DMS79 treated with DMSO at 0.1 percent for 48 hours (cell line): Measurements from ENCODE around the gene SLC5A5.

Experiments used
- DNase-seq: peaks from one replicate; lab custom pipeline; 2025; lab: John Stamatoyannopoulos, UW

The SLC5A5 gene

GRCh38 chr19:17871878-17872250 is at the start of gene SLC5A5:
TSS of gene SLC5A5 (plus strand) at chr19:17871945. CDS start at chr19:17872320, 375 bp downstream.
- peak; percentile 10 for DNase-seq

DNA sequence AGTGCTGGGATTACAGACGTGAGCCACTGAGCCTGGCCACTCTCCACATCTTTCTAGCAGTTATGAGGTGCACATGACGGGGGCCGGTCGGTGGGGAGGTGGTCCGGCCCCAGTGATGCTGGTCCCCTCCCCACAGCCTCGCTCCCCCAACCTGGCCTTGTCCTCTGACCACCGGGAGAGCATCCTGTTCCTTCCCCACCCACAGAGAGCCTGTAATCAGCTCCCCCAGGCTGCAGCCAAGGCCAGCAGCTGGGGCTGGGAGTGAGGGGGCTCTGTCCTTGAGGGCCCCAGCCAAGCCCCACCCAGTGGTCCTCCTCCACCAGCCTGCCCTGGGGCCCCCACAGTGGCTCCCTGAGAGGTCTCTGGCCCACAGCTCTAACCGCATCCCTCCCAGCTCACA is 47.4 kb upstream of the SLC5A5 start:
- DNase-seq, result no peak

DNA sequence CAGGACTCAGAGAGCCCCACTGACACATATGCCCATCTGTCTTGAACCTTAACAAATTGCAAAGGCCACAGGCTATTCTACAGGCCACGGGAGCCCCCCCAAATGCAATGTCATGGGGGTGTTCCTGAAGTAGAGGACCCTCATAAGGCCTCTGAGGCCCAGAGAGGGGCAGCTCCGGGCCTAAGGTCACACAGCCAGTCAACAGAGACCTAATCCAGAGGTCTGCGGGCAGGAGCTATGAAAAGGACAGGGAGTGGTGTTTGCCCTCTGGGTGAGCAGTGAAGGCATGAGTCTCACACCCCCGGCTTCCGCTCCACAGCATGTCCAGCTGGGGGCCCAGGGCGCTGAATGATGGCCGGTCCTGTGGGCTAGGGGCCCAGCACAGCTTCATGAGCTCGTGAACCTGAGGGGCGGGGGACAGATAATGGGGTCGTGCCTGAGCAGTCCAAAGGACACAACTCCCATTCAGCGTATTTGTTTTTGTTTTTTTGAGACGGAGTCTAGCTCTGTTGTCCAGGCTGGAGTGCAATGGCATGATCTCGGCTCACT is 45.2 kb upstream of the SLC5A5 start:
- no peak for DNase-seq

- DNase-seq, result peak; percentile 20
Observed at GRCh38 chr19:17829855-17830566, 41.7 kb upstream of the SLC5A5 start.

GRCh38 chr19:17830567-17831418 is 41.0 kb upstream of the SLC5A5 start:
- DNase-seq, result no peak

DNA sequence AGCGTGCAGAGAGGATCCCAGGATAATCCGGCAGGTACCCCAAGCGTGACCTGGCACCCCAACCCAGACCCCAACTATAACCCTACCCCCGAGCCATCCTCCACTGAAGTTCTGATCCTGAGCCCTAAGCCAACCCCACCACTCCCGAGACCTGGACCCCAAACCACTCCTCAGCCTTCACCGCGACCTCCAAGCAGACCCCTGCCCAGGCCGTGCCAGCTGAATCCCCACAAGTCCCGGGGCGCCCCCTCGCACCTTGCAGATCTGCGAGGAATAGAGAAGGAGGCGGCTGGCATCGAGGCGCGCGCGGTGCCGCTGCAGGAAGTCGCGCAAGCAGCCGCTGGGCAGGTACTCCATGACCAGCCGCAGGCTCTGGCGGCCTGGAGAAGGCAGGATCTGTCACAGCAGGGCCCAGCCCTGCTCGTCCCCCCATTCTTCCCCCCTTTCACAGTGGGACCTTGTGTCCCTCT is 40.3 kb upstream of the SLC5A5 start:
- DNase-seq, result no peak

DNA sequence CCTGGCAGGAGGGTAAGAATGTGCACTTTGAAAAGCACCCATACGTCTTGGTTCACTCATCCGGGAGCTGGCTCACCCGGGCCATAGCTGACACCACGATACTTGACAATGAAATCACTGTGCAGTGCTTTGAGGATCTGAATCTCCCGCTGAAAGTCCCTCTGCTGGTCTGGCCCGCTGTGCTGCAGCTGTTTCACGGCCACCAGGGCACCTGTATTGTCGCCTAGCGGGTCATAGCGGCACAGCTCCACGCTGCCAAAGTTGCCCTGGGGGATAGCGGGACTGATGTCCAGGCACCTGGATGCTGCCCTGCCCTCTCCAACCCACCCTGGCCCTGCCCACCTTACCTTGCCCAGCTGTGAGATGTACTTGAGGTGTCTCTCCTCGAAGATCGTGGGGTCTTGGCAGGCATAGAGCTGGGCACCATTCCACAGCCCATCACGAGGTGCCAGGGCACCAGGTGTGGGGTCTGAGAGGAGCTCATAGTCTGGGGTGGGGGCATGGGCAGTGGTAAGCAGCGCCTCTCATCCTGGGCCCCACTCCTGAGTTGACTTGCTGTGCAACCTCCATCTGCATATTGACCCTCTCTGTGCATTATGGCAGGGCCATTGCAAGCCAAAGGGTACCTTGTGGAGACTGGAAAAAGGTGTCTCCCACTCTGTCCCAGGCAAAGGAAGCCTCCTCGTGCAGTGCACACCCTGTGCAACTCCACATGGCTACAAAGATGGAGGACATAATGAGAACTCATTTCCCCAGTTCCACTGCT is 39.1 kb upstream of the SLC5A5 start:
- no peak for DNase-seq

DNA sequence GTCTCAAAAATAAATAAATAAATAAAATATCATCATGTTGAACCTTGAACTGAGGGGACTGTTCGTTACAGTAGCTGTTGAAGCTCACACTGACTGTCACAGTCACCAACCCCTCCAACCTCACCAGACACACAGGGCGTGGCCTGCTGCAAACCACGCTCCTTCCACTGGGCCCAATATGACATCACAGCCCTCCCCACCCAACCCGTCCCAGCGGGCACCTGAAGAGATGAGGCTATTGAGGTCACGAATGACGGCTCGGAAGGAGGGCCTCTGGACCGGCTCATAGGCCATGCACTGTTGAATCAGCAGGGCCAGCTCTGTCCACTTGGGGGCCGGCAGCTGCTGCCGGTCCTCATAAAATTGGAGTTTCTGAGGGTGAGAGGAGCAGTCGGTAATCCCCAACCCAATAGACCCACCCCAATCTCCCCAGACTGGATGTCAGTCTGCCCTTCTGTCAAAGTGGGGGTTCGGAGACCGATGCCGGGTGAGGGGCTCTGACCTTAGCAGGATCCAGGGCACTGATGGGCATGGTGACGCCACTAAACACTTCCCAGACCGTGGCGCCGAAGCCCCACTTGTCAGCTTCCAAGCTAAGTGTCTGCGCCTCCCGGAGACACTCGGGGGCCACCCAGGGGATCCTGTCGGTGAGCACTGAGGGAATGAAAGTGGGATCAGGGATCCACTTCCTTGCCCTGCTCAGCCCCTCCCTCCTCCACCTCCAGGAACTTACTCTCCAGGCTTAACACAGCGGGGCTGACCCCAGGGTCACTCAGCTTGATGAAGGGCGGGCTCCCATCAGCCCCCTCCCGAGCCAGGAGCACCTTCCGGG is 37.2 kb upstream of the SLC5A5 start:
- no peak for DNase-seq

- no peak for DNase-seq
Observed at GRCh38 chr19:17835182-17836006, 36.4 kb upstream of the SLC5A5 start.

- DNase-seq, result no peak
Observed at GRCh38 chr19:17836530-17836929, 35.2 kb upstream of the SLC5A5 start.

DNA sequence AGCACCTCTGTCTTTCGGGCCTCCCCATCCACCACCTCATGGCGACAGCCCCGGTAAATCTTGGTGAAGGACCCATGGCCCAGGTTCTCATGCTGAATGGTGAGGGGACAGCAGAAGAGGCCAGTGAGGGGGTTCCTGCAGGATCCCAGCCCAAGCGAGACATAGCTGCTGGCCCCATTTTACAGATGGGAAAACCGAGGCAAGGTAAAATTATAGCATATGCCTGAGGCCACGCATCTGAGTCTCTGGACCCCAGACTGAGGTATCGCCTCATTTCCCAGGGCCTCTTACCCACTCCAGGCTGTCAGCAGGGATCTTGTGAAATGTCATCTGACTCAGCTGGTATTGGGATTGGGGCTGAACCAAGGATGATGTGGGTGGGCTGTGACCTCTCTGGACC is 33.8 kb upstream of the SLC5A5 start:
- no peak for DNase-seq

DNA sequence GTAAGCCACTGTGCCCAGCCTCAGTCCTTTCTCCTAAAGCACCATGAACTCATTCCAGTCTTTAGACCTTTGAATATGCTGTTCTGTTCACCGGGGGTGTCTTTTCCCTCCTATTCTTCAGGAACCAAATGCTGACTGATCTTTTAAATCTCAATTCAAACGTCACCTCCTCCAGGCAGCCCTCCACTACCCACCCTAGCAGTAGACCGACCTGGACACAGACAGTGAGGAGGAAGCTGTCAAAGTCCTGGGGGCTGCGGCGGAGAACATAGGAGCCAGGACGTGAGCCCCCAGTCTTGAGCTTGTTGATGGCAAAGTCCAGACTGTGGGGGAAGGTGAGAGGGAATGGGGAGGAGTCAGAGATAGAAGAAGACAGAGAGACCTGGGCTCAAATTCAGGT is 31.7 kb upstream of the SLC5A5 start:
- DNase-seq, result no peak

GRCh38 chr19:17841371-17841809 is 30.4 kb upstream of the SLC5A5 start:
- DNase-seq, result no peak

- peak; percentile 41 for DNase-seq
Observed at GRCh38 chr19:17841810-17842662, 29.7 kb upstream of the SLC5A5 start.

DNA sequence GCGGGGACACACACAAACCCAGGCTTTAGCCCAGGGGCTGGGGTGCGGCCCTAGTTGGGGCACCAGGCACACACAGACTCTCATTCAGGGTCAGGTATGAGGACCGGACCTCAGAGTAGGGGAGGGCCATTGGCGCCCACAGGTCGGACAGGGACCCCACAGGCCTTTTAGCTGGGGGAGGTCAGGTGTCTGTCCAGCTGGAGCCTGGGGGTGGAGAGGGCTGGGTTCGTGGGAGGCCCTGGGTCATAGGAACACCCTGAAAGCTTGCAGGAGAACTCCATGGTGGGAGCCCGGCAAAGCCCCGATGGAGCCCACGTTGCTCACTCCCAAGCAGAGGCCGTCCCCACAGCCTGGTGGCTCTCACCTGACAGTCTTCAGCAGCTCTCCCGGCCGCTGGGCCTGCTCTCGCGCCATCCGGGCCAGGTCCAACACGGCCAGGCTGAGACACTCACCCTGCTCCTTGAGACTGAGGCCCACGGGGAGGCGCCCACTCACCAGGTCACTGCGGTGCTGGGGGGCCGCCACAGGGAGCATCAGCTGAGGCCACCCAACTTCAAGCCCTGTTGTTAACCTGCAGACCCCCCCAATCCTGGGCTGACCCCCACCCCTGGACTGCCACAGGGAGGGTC is 29.0 kb upstream of the SLC5A5 start:
- DNase-seq, result no peak

GRCh38 chr19:17843292-17843827 is 28.4 kb upstream of the SLC5A5 start:
- no peak for DNase-seq

DNA sequence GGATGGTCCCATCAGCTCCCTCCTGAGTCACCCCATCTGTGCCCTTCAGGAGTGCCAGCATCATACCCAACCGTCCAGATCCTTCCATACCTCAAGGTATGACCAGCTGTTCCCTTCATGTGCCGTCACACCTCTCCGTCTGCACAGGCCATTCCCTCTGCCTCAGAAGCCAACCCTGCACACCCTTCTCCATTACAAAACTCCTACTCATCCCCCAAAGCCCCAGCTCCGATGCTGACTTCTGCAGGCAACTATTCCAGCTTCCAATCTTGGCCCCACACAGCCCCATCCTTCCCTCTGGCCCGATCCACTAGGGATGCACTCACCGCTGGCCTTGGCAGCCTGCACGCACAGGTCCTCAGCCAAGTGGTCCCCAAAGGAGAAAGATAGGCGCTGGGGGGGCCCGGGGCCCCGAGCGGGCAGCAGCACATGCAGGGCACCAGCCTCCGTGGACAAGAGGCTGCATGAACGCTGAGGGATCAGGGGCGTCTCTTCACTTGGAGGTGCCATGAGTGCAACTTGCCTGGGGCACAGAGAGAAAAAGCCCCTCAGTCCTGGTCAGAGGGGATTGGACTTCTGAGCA is 27.7 kb upstream of the SLC5A5 start:
- no peak for DNase-seq

GRCh38 chr19:17846146-17846545 is 25.6 kb upstream of the SLC5A5 start:
- DNase-seq, result no peak
